NB4 (cell line): ENCODE data around the gene HECTD4.

Experiments
- DNase-seq: peaks from one replicate; pipeline ENCODE4 v3.0.0; 2010; ENCODE audit warnings: low read depth
- H3K4me3 ChIP-seq: one replicate; pipeline ENCODE4 v1.5.1; 2011; ENCODE audit warnings: mild to moderate bottlenecking, low read depth, low read length, moderate library complexity
- MYC ChIP-seq: IDR thresholded peaks from 2 replicates; pipeline ENCODE4 v1.6.1; 2011; ENCODE audit warnings: low read depth, low read length
- POLR2A ChIP-seq: IDR thresholded peaks from 2 replicates; pipeline ENCODE4 v1.6.1; 2011; ENCODE audit warnings: mild to moderate bottlenecking; ENCODE audit not compliant: insufficient read length; ENCODE audit errors: extremely low read depth
- TF ChIP-seq, protein P1 (sequence below): IDR thresholded peaks from one replicate; pipeline ENCODE4 v1.5.1; 2012; ENCODE audit warnings: low read depth, low read length
- TF ChIP-seq, protein P2 (sequence below): IDR thresholded peaks from 2 replicates; pipeline ENCODE4 v1.6.1; 2011; ENCODE audit warnings: low read depth, low read length

Gene HECTD4

DNA sequence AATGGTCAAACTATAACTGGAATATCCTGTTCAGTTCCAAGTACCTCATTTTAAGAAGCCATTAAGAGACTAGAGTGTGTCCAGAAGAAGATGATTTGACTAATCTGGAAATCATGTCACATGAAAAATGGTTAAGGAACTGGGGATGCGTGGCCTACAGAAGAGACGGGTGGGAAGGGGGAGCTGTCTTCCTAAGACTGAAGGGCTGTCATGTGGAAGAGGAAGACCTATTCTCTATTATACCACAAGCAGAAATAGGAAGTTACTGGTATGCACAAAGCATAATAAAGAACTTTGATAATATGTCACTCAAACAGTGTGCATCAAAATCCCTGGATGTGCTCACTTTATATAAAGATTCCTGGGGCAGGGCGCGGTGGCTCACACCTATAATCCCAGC, 50.3 kb downstream of the HECTD4 start:
- peak; percentile 40 for DNase-seq
- no peak overlapping the region for H3K4me3 ChIP-seq
- TF ChIP-seq, protein P1, sequence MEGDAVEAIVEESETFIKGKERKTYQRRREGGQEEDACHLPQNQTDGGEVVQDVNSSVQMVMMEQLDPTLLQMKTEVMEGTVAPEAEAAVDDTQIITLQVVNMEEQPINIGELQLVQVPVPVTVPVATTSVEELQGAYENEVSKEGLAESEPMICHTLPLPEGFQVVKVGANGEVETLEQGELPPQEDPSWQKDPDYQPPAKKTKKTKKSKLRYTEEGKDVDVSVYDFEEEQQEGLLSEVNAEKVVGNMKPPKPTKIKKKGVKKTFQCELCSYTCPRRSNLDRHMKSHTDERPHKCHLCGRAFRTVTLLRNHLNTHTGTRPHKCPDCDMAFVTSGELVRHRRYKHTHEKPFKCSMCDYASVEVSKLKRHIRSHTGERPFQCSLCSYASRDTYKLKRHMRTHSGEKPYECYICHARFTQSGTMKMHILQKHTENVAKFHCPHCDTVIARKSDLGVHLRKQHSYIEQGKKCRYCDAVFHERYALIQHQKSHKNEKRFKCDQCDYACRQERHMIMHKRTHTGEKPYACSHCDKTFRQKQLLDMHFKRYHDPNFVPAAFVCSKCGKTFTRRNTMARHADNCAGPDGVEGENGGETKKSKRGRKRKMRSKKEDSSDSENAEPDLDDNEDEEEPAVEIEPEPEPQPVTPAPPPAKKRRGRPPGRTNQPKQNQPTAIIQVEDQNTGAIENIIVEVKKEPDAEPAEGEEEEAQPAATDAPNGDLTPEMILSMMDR = no peak
- TF ChIP-seq MYC (no peak), POLR2A (no peak)
- TF ChIP-seq, protein P2, sequence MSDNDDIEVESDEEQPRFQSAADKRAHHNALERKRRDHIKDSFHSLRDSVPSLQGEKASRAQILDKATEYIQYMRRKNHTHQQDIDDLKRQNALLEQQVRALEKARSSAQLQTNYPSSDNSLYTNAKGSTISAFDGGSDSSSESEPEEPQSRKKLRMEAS = no peak

DNA sequence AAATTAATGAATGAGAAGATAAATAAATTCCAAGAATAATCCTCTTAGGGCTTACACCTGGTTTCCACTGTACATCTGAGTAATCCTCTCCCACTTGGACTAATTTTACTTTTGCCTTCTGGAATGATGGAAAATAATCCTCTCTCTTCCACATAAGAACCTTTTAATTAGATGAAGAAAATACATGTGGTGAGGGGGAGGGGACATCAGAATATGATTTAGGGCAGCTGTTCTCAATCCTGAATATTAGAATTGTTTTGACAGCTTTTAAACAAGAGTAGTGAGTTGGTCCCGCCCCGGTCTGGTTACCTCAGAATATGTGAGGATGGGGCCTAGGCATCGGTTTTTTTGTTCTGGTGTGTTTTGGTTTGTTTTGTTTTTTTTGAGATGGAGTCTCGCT, 51.5 kb downstream of the HECTD4 start:
- TF ChIP-seq, protein P1 = no peak
- TF ChIP-seq POLR2A (no peak), MYC (no peak)
- TF ChIP-seq, protein P2 = no peak

DNA sequence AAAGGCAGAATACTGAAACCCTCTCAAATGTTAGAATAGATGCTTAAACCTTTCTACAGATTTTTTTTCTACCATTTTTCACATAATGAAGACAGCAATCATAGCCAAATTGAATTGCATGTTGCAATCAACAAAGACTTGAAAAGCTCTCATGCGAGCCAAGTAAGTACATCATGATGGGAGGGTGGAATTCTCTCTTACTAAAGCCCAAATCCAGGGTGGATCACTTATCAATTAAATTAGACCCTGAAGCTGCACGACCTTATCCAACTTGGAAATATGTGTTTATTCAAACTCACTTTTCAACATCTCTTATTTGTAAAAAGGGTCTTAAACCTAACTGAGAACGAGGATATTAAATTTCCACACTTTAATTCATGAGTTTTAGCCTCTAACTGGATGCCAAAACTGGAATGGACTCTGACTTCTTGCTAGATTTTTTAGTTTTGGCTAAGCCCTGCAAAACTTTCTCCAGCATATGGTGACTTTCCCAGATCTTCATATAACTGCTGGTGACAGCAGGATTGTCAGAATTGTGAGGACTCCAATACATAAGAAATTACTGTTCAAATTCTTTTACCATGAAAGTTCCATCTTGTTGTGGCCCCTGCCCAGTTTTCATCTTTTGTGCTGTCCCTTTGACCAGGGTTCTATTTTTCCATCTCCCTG, 53.6 kb downstream of the HECTD4 start:
- DNase-seq = no peak
- TF ChIP-seq, protein P2 = no peak
- TF ChIP-seq MYC = no peak
- no peak for TF ChIP-seq POLR2A
- TF ChIP-seq, protein P1 = no peak
- H3K4me3 ChIP-seq = no peak overlapping the region

More for the DNA sequence above, 51.5 kb downstream of the HECTD4 start:
- no peak for DNase-seq
- H3K4me3 ChIP-seq = no peak overlapping the region

DNA sequence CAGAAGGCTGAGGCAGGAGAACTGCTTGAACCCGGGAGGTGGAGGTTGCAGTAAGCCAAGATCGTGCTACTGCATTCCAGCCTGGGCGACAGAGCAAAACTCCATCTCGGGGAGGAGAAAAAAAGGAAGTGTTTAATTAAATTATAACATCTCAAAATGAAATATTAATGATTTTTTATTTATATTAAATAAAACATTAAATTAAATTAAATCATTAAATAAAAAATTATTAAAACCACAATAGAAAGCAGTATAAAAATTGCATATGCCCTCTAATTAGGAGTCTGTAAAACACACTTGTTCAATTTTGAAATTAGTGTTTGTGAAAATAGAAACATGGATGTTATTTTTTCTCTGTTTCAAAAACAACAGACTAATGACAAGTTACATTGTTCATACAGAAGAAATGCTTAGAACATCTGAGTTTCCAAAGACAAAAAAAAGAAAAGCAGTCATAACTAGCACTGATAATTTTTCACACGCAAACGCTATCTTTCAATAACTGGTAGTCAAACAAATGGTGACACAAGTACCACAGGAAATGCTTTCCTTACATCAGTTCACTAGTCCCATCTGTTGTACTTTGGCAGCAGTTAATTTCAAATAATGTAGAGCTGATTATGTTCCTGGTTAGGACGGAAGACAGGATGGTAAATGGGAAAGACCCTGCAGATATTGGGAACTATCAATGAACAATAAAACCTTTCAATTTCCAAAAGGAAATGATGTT, 54.9 kb downstream of the HECTD4 start:
- DNase-seq = no peak
- TF ChIP-seq POLR2A = no peak
- TF ChIP-seq, protein P1 = no peak
- TF ChIP-seq, protein P2 = no peak
- no peak for TF ChIP-seq MYC
- H3K4me3 ChIP-seq = no peak overlapping the region

DNA sequence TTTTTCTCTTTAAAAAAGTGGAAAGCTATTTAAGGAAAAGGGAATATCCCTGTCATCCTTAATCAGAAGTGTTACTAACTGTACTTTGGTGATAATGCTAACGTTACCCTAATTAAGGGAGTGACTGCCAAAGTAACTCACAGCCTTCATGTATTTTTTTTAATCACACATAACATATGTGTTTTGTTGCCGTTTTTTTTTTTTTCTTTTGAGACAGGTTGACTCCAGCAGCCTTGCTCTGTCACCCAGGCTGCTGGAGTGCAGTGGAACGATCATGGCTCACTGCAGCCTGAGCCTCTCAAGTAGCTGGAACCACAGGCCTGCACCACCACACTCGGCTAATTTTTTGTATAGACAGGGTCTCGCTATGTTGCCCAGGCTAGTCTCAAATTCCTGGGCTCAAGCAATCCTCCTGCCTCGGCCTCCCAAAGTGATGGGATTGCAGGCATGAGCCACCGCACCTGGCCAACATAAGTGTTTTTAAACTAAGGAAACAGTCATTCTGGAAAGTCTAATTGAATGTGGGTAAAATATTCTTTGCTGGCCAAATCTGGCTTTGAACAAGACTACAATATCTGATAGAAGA, 56.5 kb downstream of the HECTD4 start:
- TF ChIP-seq POLR2A (no peak), MYC (no peak)
- TF ChIP-seq, protein P1 = no peak
- TF ChIP-seq, protein P2 = no peak
- DNase-seq = no peak
- H3K4me3 ChIP-seq = no peak overlapping the region
